ENCODE data around the gene FCHO2.

FCHO2 gene

GRCh38 chr5:73117088-73117740 is 161.4 kb downstream of the FCHO2 start:
- H3K9me3 Mint-ChIP-seq = no peaks in the 10 kb centered on the region
- no peak overlapping the region for H3K27ac Mint-ChIP-seq
- TF ChIP-seq CTCF (IDR thresholded peaks at IDR 0.05; ENCODE audit: unreplicated experiment in 3 of 3) = no peak

GRCh38 chr5:73118391-73118973 is 162.6 kb downstream of the FCHO2 start:
- H3K27me3 Mint-ChIP-seq (ENCODE audit: low read depth) = peaks cover 86% of the 10 kb centered on the region
- no peak overlapping the region for H3K27ac Mint-ChIP-seq
- no peak for TF ChIP-seq CTCF (IDR thresholded peaks at IDR 0.05; ENCODE audit: unreplicated experiment in 3 of 3)
- peak overlapping the region; percentile 28 to 51 (median 46) for H3K4me3 Mint-ChIP-seq
- no peaks in the 10 kb centered on the region for H3K36me3 Mint-ChIP-seq (ENCODE audit: low read depth)
- H3K4me1 Mint-ChIP-seq = peaks cover 15% of the 10 kb centered on the region
- H3K9me3 Mint-ChIP-seq = no peaks in the 10 kb centered on the region

More at GRCh38 chr5:73117088-73117740, 161.4 kb downstream of the FCHO2 start:
- Mint-ChIP-seq H3K4me1 (peaks cover 15% of the 10 kb centered on the region), H3K4me3 (no peak overlapping the region), H3K27me3 (ENCODE audit: low read depth) (peaks cover 79% of the 10 kb centered on the region), H3K36me3 (ENCODE audit: low read depth) (no peaks in the 10 kb centered on the region)

DNA sequence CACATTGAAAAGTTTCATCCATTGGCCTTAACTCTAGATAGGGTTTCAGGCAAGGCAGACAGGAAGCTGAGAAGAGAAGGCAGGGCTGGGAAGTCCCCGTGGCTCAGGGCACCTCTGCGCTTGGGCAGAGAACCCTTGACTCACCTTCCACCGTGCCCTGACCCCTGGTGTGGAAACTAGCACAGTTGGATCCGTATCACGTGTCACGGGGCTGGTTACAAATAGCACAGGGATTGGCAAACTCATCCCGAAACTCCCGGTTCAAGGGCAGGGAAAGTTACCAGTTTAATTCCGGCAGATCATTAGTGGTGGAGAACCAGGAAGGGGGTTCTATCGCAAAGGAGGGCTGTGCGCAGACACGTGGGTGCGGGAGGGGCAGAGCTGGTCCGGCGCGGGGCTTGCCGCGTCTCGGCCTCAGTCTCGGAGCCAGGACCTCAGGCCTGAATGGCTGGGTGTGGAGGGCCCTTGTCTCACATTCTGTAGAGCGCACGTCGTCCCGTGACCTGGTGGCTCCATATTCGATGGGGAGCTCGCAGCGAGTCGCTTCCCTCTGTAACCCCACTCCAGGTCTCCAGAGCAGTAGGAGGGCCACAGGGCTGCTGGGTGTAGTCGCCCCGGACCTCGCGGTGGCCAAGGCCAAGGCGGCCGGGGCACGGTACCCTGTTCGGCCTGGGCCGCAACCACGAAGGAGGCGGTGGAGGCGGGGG is 163.8 kb downstream of the FCHO2 start:
- Mint-ChIP-seq H3K4me1 (peaks cover 15% of the 10 kb centered on the region), H3K9me3 (no peaks in the 10 kb centered on the region), H3K36me3 (ENCODE audit: low read depth) (no peaks in the 10 kb centered on the region), H3K27me3 (ENCODE audit: low read depth) (peaks cover 89% of the 10 kb centered on the region), H3K4me3 (peak overlapping the region; percentile 79 to 86 (median 79)), H3K27ac (no peak overlapping the region)
- TF ChIP-seq CTCF (IDR thresholded peaks at IDR 0.05; ENCODE audit: unreplicated experiment in 3 of 3) = no peak

GRCh38 chr5:73120222-73121118 is 164.6 kb downstream of the FCHO2 start, which contains the start of gene TMEM171:
TSS of gene TMEM171 (plus strand) at chr5:73120575. CDS start at chr5:73123374, 2,799 bp downstream.
- peaks cover 86% of the 10 kb centered on the region for H3K27me3 Mint-ChIP-seq (ENCODE audit: low read depth)
- peak within 1 kb of the TSS; percentile 79 to 86 (median 79) for H3K4me3 Mint-ChIP-seq
- no peak within 1 kb of the TSS for H3K27ac Mint-ChIP-seq

GRCh38 chr5:73121119-73121463 is 165.2 kb downstream of the FCHO2 start:
- Mint-ChIP-seq H3K36me3 (ENCODE audit: low read depth) (no peaks in the 10 kb centered on the region), H3K9me3 (no peaks in the 10 kb centered on the region), H3K27ac (no peak overlapping the region), H3K4me1 (peaks cover 15% of the 10 kb centered on the region), H3K27me3 (ENCODE audit: low read depth) (peaks cover 88% of the 10 kb centered on the region), H3K4me3 (peak overlapping the region; percentile 68 to 81 (median 68))
- no peak for TF ChIP-seq CTCF (IDR thresholded peaks at IDR 0.05; ENCODE audit: unreplicated experiment in 3 of 3)

More at GRCh38 chr5:73120222-73121118, 164.6 kb downstream of the FCHO2 start, which contains the start of gene TMEM171:
- Mint-ChIP-seq H3K9me3 (no peaks in the 10 kb centered on the region), H3K4me1 (peaks cover 15% of the 10 kb centered on the region), H3K36me3 (ENCODE audit: low read depth) (no peaks in the 10 kb centered on the region)
- TF ChIP-seq CTCF (IDR thresholded peaks at IDR 0.05; ENCODE audit: unreplicated experiment in 3 of 3) = no peak

Data from nephron (organoid).